ENCODE results near the gene GTF3C1.

GTF3C1 gene

GRCh38 chr16:27485811-27486210, 63.9 kb downstream of the GTF3C1 start:
- DNase-seq (ENCODE audit: low read depth in 4 of 4, low spot score in 1 of 4) = no peak

GRCh38 chr16:27485126-27485525, 64.6 kb downstream of the GTF3C1 start:
- DNase-seq (ENCODE audit: low read depth in 4 of 4, low spot score in 1 of 4) = no peak

GRCh38 chr16:27483624-27484023, 66.1 kb downstream of the GTF3C1 start:
- no peak for DNase-seq (ENCODE audit: low read depth in 4 of 4, low spot score in 1 of 4)

- DNase-seq (ENCODE audit: low read depth in 4 of 4, low spot score in 1 of 4) = no peak
Observed at GRCh38 chr16:27483088-27483437, 66.7 kb downstream of the GTF3C1 start.

GRCh38 chr16:27482397-27483087, 67.2 kb downstream of the GTF3C1 start:
- no peak for DNase-seq (ENCODE audit: low read depth in 4 of 4, low spot score in 1 of 4)

- DNase-seq (ENCODE audit: low read depth in 4 of 4, low spot score in 1 of 4) = no peak
Observed at GRCh38 chr16:27481282-27481934, 68.3 kb downstream of the GTF3C1 start.

GRCh38 chr16:27480761-27481160, 69.0 kb downstream of the GTF3C1 start:
- no peak for DNase-seq (ENCODE audit: low read depth in 4 of 4, low spot score in 1 of 4)

GRCh38 chr16:27476240-27476639, 73.5 kb downstream of the GTF3C1 start:
- DNase-seq (ENCODE audit: low read depth in 4 of 4, low spot score in 1 of 4) = no peak

- no peak for DNase-seq (ENCODE audit: low read depth in 4 of 4, low spot score in 1 of 4)
Observed at GRCh38 chr16:27475561-27475960, 74.2 kb downstream of the GTF3C1 start.

- no peak for DNase-seq (ENCODE audit: low read depth in 4 of 4, low spot score in 1 of 4)
Observed at GRCh38 chr16:27474921-27475320, 74.8 kb downstream of the GTF3C1 start.

- DNase-seq (ENCODE audit: low read depth in 4 of 4, low spot score in 1 of 4) = no peak
Observed at GRCh38 chr16:27474041-27474440, 75.7 kb downstream of the GTF3C1 start.

- no peak for DNase-seq (ENCODE audit: low read depth in 4 of 4, low spot score in 1 of 4)
Observed at GRCh38 chr16:27473101-27473900, 76.4 kb downstream of the GTF3C1 start.

- DNase-seq (ENCODE audit: low read depth in 4 of 4, low spot score in 1 of 4) = no peak
Observed at GRCh38 chr16:27472091-27473020, 77.4 kb downstream of the GTF3C1 start.

GRCh38 chr16:27471661-27472060, 78.1 kb downstream of the GTF3C1 start:
- DNase-seq (ENCODE audit: low read depth in 4 of 4, low spot score in 1 of 4) = no peak

- no peak for DNase-seq (ENCODE audit: low read depth in 4 of 4, low spot score in 1 of 4)
Observed at GRCh38 chr16:27470567-27471431, 78.9 kb downstream of the GTF3C1 start.

- no peak for DNase-seq (ENCODE audit: low read depth in 4 of 4, low spot score in 1 of 4)
Observed at GRCh38 chr16:27468941-27469531, 80.7 kb downstream of the GTF3C1 start.

- DNase-seq (ENCODE audit: low read depth in 4 of 4, low spot score in 1 of 4) = no peak
Observed at GRCh38 chr16:27465483-27465879, 84.2 kb downstream of the GTF3C1 start.

GRCh38 chr16:27464626-27465482, 84.9 kb downstream of the GTF3C1 start:
- no peak for DNase-seq (ENCODE audit: low read depth in 4 of 4, low spot score in 1 of 4)

Measured in stimulated activated CD4-positive, alpha-beta T cell treated with anti-CD3 and anti-CD28 coated beads, Interleukin-1b, Interleukin-23, amount 100 ng/mL, for 24 hours (primary cell).